Bone marrow (tissue), 2 donors: ENCODE data around the gene IL10.
A peak's percentile ranks its signal among the peaks of the same experiment; 100 is the strongest.
"Not testable (repeated sequence)": the region's sequence is repeated elsewhere in the genome, so short reads cannot be mapped to it uniquely, and the experiment has no call there.

Experiments
- DNase-seq, 2 donors: peaks; one replicate each; lab custom pipeline; 2025; lab: John Stamatoyannopoulos, UW

Gene IL10

DNA sequence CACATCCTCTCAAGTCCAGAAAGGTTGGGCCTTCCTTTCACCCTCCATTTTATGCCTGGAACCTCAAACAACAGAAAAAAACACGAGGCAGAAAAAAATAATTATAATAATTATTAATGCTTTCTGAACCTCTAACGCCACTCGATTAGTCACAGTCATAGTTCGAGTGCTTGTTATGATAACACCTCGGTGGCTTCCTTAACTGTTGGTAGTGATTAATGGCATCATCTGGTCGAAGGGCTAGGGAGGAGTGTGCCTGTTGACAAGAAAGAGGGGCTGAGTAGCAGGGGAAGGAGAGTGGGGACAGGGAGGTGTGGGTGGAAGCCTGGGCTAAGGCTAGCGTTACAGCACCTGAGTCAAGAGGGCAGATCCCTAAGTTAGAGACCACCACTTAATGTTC lies 21.3 kb upstream of the IL10 start:
- DNase-seq = no peak

DNA sequence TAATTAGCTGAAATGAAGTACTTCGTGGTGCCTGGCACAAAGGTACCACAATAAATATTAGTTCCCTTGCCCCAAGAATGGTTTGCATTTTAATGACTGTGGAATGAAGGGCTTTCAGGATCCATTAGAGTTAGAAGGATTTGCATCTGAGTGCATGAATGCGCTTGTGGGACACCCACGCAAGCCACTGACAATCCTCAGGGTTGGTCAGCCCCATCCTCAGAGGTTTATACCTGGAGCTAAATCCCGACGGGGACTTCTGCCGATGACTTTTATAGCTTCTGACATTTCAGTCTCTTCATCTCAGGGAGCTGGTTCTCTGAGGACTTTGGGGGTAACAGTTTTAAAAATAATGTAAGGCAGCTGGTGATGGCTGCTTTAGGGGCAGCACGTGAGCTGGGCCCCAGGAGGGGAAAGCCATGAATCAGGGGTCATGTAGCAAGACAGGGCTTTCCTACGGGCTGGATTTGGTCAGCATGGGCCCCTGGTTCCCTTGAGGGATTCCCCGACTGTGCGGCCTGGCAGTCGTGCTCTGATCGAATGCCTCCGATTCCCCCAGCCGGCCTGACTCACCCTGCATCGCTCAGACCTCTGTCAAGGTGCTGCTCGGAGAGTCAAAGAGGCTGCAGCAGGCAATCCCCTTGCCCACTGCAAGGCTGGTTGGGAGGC lies 20.8 kb upstream of the IL10 start:
- no peak for DNase-seq

DNA sequence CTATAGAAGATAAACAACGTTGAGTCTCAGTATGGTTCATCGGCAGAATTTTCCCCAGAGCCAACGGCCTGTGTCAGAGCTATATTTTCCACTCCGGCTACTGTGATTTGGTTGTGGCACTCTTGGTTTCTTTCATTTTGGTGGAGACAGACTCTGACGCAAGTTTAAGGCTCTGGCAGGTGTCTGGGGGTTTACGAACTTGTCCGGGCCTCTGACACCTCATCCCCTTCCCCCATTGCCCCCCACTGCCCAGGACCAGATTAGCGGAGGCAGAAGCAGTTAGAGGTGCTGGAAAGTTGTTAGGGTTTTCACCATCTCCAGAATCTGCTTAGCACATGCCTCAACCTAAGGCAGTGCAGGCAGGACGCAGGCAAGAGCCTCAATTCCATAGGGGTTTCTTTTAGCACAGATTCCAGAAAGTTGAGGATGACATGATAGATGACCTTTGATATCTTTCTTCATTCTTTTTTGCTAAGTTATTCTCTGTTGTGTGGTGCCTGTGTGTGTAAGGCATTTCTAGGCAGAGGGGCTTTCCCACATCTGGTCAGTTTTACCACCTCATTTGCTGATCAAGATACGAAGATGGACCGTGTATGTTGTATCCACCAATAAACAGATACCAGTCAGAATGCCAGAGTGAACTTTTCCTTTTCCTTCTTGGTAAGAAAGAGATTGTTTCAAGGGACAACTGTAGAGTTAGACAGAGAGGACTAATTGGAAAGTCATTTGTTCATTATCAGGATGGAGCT lies 18.4 kb upstream of the IL10 start:
- no peak for DNase-seq

DNA sequence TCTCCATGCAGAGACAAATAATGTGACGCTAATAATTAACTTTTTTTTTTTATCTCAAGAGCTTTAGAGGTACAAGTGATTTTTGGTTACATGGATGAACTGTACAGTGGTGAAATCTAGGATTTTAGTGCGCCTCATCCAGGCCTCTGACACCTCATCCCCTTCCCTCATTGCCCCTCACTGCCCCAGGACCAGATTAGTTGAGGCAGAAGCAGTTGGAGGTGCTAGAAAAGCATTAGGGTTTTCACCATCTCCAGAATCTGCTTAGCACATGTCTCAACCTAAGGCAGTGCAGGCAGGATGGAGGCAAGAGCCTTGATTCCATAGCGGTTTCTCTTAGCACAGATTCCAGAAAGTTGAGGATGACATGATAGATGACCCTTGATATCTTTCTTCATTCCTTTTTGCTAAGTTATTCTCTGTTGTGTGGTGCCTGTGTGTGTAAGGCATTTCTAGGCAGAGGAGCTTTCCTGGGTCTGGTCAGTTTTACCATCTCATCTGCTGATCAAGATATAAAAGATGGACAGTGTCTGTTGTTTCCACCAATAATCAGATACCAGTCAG lies 16.3 kb upstream of the IL10 start:
- no peak for DNase-seq

DNA sequence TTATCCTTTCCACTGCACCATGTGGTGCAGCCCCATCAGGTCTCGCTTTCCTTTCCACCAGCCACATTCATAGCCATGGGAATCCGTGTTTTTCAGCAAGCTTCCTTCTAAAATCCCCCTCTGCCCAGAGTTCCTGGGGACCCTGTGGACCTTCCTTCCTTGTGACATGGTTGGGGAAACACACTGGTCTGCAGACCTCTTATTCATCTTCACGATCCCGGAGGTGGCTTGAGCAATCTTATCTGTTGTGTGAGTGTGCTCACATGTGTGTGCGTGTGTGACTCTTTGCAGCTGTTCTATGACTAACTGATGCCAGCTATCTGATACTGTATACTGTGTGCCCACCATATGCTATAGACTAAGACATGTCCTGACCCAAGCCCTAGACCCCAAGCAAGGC lies 15.6 kb upstream of the IL10 start:
- DNase-seq = no peak

DNA sequence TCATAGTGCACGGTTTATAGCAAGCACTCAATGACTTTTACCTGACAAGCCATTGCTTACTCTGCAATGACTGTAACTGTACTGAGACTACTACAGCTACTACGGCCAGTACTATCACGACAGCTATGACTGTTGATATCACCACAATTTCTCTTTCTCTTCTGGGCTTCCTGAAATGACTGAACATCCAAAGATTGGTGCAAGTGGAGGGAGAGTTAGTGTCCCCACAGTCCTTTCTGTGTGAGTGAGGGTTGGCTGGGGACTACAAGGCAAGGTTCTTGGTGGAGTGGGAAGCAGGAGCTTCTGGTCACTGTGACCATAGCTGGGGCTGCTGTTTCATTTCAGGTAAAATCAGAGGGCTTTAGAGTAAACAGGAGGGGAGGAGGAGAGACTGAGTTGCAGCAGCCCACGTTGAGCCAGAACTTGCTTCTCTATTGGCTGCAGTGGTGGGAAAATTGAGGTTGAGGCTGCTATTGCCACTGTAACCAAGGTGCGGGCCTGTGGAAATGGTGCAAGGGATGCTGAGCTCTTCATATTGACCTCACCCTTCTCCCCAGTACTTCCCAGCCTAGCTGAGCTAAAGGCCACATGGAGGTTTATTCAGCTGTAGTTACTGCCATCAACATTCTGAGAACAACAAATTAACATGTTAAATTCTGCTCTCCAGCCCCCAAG lies 14.1 kb upstream of the IL10 start:
- DNase-seq = no peak

DNA sequence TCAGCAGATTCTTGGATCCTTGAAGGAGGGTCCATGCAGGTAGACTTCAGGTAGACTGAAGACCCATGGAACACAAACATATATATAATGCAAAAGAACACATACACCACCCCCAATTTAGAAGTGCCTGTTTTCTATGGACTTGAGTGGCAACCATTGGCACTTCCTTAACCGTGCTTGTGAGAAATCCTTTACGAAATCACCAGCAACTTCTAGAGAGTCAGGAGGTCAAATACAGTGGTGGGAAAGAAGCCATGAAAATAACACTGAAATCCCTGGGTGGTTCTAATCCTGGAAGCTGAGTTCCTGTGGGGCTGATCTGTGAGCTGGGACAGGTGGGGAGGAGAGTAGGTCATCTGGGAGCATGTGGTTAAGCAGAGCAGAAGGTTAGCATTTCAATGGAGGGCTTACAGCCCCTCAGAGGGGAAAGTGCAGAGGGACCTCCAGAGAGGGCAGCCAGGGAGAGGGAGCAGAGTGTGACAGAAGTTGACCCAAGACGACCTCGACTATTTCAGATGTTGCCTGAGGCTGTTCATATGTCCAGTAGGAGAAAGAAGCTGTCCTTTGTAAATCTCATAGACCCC lies 13.0 kb upstream of the IL10 start:
- DNase-seq = no peak

DNA sequence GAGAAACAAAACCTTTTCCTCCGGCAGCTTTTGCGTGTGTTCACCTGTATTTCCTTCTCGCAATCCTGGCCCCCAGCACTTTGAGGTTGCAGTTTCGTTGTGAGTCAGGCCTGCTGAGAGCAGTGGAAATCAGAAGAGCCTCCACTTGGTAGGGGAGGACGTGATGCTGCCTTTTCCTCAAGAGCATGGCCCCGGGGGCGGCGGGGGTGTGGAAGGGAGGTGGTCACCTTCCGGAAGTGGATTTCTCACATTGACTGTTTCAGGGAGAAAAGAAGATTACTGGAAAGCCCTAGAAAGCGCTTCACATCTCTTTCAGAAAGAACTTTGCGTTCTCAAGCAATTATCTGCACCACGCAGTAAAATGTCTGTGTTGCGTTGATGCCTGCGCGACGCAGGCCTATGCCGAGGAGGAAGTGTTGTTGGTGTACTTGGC lies 12.2 kb upstream of the IL10 start:
- DNase-seq = no peak

DNA sequence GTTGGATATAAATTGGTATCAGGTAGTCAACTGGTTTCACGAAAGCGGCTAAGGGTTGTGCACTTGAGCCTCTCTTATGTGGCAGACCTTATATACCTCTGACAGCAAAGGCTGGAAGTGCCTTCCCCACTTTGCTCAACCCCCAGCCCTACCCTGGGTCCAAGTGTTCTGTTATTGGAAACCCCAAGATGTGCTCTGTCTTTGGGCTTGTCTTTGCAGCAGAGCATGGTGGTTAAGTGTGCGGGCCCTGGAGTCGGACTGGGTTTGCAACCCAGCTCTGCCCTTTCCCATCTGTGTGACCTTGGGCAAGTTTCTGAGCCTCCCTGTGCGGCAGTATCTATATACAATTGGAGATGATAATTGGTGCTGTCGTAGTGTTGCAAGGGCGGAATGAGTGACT lies 11.2 kb upstream of the IL10 start:
- DNase-seq = no peak

DNA sequence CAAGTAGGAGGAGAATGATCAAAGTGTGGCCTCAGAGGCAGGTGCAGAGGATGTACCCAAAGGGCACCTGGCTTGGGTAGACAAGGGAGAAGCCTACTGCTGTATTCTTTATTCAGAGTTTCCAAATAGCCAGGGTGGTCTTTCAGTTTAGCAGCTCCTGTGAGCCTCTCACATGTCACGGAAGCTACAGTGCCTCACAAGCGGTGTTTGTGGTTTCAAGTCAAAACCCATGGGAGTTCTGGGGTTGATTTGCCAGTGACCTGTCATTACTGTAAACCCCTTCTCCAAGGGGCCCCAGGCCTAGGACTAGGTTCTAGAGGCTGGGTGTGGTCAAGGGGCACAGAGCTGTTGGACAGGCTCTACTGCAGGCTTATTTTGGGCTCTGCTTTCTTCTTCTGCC lies 10.2 kb upstream of the IL10 start:
- no peak for DNase-seq

DNA sequence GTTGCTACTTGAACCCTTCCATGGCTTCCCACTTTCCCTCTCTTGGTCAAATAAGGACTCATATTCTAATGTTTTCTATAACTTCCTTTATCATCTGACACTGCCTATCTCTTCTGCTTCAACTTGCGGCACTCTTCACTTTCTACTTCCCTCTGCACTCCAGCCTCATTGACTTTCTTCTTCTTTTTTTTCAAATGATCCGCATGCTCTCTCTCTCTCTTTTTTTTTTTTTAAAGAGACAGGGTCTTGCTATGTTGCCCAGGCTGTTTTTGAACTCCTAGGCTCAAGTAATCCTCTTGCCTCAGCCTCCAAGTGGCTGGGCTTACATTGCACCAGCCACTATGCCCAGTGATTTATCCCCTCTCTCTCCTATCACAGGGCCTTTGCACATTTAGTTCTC lies 7.3 kb upstream of the IL10 start:
- DNase-seq = peak in 1 of 2 donors; percentile 60

DNA sequence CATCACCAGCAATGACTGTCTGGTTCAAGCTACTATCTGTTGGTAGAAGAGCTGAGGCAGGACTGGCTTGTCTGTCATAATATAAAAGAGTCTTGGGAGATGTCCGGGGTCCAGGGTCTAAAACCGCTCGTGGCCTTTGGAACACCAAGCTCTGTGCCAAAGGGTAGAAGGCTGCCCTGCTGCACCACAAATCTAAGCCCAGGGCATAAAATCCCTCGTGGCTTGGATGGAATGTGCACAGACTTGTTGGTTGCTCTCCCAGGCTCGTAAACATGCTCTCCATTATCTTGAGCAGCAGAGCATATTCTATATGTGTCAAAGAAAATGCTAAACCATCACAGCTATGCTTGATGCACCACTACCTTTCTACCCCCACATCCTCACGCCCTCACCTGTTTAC lies 6.6 kb upstream of the IL10 start:
- not testable (repeated sequence) for DNase-seq

DNA sequence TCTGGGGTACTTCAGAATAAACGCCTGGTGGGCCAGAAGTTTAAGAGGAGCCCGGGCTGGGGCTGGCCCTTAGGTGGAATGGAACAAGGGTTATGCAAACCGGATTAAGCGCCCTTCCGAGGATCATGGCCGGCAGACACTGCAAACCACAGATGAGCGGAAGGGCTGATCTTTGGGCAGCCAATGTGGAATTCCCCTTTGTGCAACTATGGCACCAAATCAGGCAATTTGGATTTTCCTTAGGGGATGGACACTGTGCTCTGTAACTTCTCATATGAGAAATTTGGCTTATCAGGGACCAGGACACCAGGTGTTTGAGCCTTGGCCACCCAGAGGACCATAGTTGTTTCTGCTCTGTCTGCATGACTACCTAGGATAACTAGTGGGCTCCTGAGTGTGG lies 5.7 kb upstream of the IL10 start:
- no peak for DNase-seq

DNA sequence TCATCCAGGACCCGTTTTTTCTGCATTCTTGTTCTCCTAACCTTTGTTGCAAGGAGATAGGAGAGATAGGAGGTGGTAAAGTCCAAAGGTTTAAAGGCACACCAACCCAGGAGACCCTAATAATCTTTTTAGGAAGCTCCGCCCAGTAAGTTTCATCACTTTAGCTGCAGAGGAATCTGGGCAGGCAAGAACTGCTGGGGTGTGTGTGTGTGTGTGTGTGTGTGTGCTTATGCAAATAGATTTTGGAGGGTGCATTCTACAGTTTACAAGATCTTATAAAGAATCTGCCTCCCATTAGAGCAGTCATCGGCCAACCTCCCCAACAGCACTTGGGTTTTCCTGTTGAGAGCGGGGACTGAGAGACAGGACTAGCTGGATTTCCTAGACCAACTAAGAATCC lies 3.9 kb upstream of the IL10 start:
- DNase-seq = no peak

DNA sequence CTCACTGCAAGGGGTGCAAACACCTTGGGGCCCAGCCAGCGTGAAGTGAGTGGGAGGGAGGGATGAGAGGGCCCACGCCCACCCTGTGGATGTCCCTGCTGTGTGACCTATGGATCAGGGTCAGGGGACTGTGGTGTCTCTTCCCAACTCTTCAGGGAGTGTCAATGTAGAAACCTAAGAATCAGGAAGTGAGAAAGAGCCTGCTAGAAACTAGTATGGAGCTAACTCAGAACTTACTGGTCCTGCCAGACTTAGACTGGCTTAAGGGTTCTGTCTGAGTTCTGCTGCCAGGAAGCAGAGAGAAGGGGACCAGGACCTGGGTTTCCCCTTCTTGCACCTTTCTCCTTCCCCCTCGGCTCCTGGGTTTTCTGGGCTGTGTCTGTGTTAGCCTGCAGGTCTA lies 1.8 kb upstream of the IL10 start:
- no peak for DNase-seq

DNA sequence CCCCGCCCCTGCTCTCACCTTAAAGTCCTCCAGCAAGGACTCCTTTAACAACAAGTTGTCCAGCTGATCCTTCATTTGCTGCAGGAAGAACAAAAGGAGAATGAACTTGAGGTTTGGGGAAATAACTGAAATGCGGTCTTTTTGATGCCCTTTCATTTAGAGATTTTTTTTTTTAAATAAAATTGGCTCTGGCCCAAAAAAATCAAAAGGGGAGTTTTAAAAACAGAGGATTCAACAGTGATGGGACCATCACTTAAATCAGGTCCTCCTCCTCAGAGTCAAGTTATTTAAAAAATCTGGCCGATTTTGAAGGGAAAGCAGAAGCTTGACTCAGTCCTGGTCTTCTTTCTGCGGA lies 979 bp downstream of the IL10 start:
- DNase-seq = no peak

DNA sequence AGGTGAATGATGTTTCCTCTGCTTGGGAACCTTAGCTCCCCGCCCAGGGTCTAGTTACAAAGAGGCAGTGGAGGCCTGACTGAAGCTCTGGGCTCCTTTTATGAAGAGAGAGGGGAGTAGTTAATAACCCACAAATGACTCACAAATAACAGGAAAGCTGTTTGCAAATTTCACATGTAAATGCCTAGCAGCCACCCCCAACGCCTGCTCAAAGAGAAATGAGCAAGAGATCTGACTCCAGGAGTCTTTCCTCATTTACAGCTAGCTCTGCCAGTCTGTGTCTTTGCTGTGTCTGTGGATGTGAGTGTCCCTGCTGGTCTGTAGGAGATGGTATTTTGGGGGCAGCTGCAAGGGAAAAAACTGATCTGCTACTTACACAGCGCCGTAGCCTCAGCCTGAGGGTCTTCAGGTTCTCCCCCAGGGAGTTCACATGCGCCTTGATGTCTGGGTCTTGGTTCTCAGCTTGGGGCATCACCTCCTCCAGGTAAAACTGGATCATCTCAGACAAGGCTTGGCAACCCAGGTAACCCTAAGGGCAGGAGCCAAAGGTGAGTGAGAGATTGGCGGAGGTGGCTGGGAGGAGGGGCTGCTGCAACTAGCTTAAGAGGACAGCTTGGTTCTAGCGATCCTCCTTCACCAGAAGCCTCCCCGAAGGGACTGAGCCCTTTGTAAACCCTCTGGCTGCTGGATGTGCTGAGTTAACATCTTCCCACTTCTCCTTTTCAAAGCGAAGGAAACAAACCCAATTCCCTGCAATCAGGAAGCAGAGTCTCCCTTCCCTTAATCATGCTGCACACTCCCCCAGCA lies 1.6 kb downstream of the IL10 start, which contains the start of gene IL19:
IL19 (plus strand) TSS at position 243 of the 807 bp plus-strand sequence. CDS start 65,890 bp downstream, outside the sequence.
- peak; percentile 30 to 43 for DNase-seq

DNA sequence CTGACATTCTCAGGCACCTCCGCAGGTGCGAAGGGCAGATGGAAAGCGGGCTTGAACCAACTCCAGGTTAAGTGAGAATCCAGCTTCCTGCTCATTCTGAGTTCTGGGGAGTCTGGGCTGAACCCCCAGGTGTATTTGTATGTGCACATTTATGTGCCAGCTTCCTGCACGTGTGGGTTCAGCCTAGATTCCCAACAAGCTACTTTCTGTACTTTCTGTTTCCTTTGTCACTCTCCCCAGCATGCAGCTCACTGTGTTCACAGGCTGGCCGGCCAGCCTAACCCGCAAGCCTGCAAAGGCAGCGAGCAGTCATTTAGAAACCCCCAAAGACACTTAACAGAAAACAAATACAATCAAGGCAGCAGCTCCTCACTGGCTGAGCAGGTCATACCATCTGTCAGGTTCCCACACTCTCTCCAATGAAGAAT lies 3.0 kb downstream of the IL10 start:
- no peak for DNase-seq

DNA sequence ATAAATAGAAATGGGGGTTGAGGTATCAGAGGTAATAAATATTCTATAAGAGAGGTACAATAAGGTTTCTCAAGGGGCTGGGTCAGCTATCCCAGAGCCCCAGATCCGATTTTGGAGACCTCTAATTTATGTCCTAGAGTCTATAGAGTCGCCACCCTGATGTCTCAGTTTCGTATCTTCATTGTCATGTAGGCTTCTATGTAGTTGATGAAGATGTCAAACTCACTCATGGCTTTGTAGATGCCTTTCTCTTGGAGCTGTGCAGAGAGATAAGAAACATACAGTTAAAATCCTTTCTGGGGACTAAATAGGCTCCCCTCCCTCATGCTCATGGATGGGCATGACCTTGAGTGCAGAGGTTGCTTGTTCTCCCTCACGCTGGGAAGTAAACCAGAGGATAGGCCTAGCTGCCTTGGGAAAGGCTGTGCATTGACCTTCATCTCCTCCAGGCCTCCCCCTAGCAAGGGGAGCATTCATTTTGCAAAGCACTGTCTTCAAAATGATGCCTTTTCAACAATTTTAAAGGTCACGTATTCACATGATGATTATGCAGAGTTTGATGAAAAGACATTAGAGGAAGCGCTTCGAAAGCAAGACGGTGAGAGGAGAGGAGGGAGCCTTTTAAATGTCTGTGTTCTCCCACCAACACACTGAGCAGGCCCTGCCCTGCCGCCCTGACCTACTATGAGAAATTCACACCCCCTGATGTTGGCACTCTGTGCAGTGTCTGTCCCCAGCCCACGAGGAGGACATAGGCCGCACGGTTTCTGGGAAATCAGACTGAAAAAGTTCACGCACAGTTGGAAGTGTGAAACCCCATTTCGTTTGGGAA lies 3.6 kb downstream of the IL10 start:
- DNase-seq = no peak

DNA sequence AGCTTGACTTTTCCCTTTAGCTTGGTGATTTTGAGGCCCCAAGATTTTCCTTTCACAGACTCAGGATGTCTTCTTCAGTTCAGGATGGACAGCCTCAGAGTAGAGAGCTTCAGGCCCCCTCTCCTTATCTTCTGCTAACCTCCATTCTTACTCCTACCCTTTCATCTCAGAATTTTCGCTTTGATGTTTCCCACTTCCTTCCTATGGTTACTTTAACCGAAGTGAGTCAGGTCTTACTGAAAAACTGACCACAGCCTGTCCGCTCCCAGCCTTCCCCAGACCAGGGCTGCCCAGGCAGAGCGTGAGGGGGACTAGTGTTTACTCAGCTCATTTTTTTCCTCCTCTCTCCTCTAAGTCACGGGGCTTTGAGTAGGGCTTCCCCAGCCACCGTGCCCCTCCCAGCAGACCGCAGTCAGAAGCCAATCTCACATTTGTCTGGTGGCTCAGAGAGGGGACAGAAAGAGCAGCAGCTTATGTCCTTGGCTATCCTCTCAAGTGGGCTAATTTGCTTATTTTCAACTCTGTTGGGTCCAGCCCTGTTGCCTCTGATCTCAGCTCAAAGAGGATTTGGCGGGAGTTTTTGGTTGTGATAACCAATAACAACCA lies 5.9 kb downstream of the IL10 start:
- peak; percentile 27 to 36 for DNase-seq
